ENCODE results near the gene UNC80. TPM values are rescaled to one million over a fixed set of nuclear protein-coding genes. Genes with fewer than 3 reads are reported as not detected.

The UNC80 gene
- total and polyA plus RNA-seq, 2 of the 4 experiments (the other 2 are of a cell fraction): not detected

DNA sequence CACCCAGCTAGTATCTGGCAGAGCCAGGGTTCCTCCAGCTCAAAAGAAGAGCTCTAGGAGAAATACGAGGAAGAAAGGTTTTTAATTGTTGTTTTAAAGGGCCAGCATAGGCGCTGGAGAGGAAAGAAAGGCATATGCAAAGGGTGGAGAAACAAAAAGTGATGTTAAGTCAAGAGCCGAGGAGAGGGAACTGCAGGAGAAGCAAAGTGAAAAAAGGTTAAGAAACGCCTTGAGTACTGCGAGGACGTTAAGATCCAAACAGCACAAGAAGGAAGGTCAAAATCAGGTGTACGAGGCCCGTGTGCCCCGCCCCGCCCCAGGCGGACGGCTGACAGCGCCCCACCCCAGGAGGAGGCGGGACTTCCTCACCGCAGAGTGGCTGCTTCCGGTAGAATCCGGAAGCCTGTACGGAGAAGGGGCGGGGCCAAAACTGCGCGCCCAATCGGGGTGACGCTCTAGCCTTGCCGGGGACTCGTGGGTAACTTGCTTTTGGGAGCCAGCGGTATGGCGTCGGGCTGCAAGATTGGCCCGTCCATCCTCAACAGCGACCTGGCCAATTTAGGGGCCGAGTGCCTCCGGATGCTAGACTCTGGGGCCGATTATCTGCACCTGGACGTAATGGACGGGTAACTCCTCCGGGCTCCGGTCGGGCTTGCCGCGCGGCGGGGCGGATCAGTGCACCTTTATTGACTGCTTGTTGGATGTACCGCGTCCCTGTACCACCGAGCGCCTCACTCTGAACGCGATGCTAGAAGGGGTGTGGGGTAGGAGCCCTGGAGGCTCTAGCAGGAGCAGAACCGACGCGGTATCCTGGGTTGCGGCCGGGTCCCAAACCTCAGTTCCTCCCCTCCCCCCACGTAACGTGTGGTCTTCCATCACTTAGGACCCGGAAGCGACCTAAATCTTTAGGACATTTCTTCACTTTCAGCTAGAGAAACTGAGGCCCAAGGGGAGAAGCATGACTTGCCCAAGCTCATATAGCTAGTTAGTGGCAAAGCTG, 230.8 kb downstream of the UNC80 start, which contains the start of gene RPE:
RPE (plus strand) TSS at position 481 of the 1,000 bp plus-strand sequence; CDS start at position 505, 24 bp downstream.
- Histone ChIP-seq H2AFZ (replicated peaks; ENCODE audit: low read length, poor library complexity) (peak within 1 kb of the TSS; percentile 92), H3K27ac (ENCODE audit: insufficient read depth, low read length) (peak within 1 kb of the TSS; percentile 76), H3K23ac (ENCODE audit: low read depth, low read length) (peak within 1 kb of the TSS; percentile 71), H3K4me3 (ENCODE audit: insufficient read depth, low read depth, low read length) (peak within 1 kb of the TSS; percentile 94), H3K9me3 (ENCODE audit: control insufficient read depth, insufficient read depth, low read length) (no peaks in the 10 kb centered on the region), H3K4me1 (ENCODE audit: control insufficient read depth, insufficient read depth, low read length) (peaks cover 5% of the 10 kb centered on the region), H2BK5ac (ENCODE audit: low read depth, low read length, poor library complexity, severe bottlenecking) (peak within 1 kb of the TSS; percentile 39), H2BK20ac (ENCODE audit: low read depth, low read length) (no peak within 1 kb of the TSS), H3K27me3 (ENCODE audit: control insufficient read depth, insufficient read depth, low read length) (no peaks in the 10 kb centered on the region), H3K18ac (ENCODE audit: low read depth, low read length) (peak within 1 kb of the TSS; percentile 42; the same call in 1 of the 2 replicates), H4K8ac (ENCODE audit: low read depth in 2 of 2, low read length in 2 of 2) (peak within 1 kb of the TSS; percentile 90 to 99), H2AK5ac (ENCODE audit: low read depth, low read length) (peak within 1 kb of the TSS; percentile 40; the same call in 1 of the 2 replicates), H3K14ac (replicated peaks; ENCODE audit: low read depth, low read length) (peak within 1 kb of the TSS; percentile 96), H3K79me1 (ENCODE audit: low read depth in 1 of 2, low read length in 2 of 2) (peaks cover 2 to 17% of the 10 kb centered on the region in 2 experiments; a peak in 3 of 4 replicates), H4K91ac (ENCODE audit: insufficient read depth, low read depth, low read length) (peak within 1 kb of the TSS; percentile 73), H2AK9ac (replicated peaks; ENCODE audit: low read depth, low read length, poor library complexity) (peak within 1 kb of the TSS; percentile 96), H3K36me3 (ENCODE audit: control insufficient read depth, insufficient read depth, low read length) (peaks cover 1% of the 10 kb centered on the region; the same call in 1 of the 2 replicates), H2BK15ac (ENCODE audit: low read depth, low read length) (0 out of 3 replicates have a peak within 1 kb of the TSS, but pooled peaks have one; percentile 48), H3K9ac (ENCODE audit: low read depth, low read length) (peak within 1 kb of the TSS; percentile 89), H3K4ac (ENCODE audit: low read depth, low read length) (peak within 1 kb of the TSS; percentile 88), H4K20me1 (ENCODE audit: insufficient read depth, low read length) (peaks cover 3% of the 10 kb centered on the region; the same call in 1 of the 2 replicates), H2BK120ac (ENCODE audit: low read depth, low read length) (0 out of 2 replicates have a peak within 1 kb of the TSS, but pooled peaks have one; percentile 18), H4K5ac (ENCODE audit: low read depth, low read length) (peak within 1 kb of the TSS; percentile 96), H3K9me1 (ENCODE audit: insufficient read depth, low read length) (no peaks in the 10 kb centered on the region), H3K56ac (ENCODE audit: extremely low read depth, insufficient read depth, low read length) (peak within 1 kb of the TSS; percentile 83), H3K4me2 (ENCODE audit: low read depth, low read length) (peak within 1 kb of the TSS; percentile 97)
- 1% methylated on average over 25 of the region's 58 CpGs; no CpG with 5 or more reads in 1 of the 2 experiments for WGBS, 2 experiments (ENCODE audit: extremely low coverage in 2 of 2, insufficient read length in 1 of 2)
- ChIA-PET CTCF (no interaction called here), POLR2A (ENCODE audit: unreplicated experiment) (no interaction called here)
- BruUV-seq (replicated peaks): TSS peak; percentile 25
- intact Hi-C loops (cut with micrococcal nuclease) (loop anchor here (1.0 kb wide), 1 partner anchor 168 kb away; no protein-coding TSS in a partner anchor), dilution Hi-C loops (cut with HindIII; ENCODE audit: low sequenced_read_pairs, unreplicated experiment) (no loop called here), in situ Hi-C loops (cut with MboI; ENCODE audit: low sequenced_read_pairs) (no loop called here)
- DNase-seq (peak; percentile 88), ATAC-seq (ENCODE audit: low read depth) (peak; percentile 100)
- TF ChIP-seq MAFK (IDR thresholded peaks at IDR 0.05; ENCODE audit: low read depth, low read length) (no peak), RCOR1 (IDR thresholded peaks at IDR 0.05; ENCODE audit: insufficient replicate concordance, low read length) (no peak), NFE2L2 (IDR thresholded peaks at IDR 0.05; ENCODE audit: low read depth, low read length) (no peak), POLR2A (IDR thresholded peaks at IDR 0.05; ENCODE audit: low read depth, low read length) (peak; percentile 58; the same call in 1 of the 2 replicates), CHD1 (IDR thresholded peaks at IDR 0.05; ENCODE audit: low read depth, low read length) (no peak), SMC3 (IDR thresholded peaks at IDR 0.05; ENCODE audit: low read depth, low read length) (no peak), MXI1 (IDR thresholded peaks at IDR 0.05; ENCODE audit: borderline replicate concordance, low read depth, low read length) (peak; percentile 86; the same call in 1 of the 2 replicates), RAD21 (IDR thresholded peaks at IDR 0.05; ENCODE audit: low read length) (no peak), FOS (IDR thresholded peaks at IDR 0.05; ENCODE audit: low read depth, low read length) (no peak)
- TF ChIP-seq, protein P1, sequence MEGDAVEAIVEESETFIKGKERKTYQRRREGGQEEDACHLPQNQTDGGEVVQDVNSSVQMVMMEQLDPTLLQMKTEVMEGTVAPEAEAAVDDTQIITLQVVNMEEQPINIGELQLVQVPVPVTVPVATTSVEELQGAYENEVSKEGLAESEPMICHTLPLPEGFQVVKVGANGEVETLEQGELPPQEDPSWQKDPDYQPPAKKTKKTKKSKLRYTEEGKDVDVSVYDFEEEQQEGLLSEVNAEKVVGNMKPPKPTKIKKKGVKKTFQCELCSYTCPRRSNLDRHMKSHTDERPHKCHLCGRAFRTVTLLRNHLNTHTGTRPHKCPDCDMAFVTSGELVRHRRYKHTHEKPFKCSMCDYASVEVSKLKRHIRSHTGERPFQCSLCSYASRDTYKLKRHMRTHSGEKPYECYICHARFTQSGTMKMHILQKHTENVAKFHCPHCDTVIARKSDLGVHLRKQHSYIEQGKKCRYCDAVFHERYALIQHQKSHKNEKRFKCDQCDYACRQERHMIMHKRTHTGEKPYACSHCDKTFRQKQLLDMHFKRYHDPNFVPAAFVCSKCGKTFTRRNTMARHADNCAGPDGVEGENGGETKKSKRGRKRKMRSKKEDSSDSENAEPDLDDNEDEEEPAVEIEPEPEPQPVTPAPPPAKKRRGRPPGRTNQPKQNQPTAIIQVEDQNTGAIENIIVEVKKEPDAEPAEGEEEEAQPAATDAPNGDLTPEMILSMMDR (conservative IDR thresholded peaks at IDR 0.05; ENCODE audit: low read depth, low read length): no peak
- TF ChIP-seq, protein P2, sequence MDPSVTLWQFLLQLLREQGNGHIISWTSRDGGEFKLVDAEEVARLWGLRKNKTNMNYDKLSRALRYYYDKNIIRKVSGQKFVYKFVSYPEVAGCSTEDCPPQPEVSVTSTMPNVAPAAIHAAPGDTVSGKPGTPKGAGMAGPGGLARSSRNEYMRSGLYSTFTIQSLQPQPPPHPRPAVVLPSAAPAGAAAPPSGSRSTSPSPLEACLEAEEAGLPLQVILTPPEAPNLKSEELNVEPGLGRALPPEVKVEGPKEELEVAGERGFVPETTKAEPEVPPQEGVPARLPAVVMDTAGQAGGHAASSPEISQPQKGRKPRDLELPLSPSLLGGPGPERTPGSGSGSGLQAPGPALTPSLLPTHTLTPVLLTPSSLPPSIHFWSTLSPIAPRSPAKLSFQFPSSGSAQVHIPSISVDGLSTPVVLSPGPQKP (IDR thresholded peaks at IDR 0.05; ENCODE audit: borderline replicate concordance, low read depth, low read length): no peak
- TF ChIP-seq, protein P3, sequence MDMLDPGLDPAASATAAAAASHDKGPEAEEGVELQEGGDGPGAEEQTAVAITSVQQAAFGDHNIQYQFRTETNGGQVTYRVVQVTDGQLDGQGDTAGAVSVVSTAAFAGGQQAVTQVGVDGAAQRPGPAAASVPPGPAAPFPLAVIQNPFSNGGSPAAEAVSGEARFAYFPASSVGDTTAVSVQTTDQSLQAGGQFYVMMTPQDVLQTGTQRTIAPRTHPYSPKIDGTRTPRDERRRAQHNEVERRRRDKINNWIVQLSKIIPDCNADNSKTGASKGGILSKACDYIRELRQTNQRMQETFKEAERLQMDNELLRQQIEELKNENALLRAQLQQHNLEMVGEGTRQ (IDR thresholded peaks at IDR 0.05; ENCODE audit: low read depth, low read length): no peak

All from IMR-90 (cell line).